Articular chondrocyte of knee joint (primary cell): ENCODE results near the gene PHACTR1. TPM values are rescaled to one million over a fixed set of nuclear protein-coding genes. Genes with fewer than 3 reads are reported as not detected.

Source experiments
- small RNA-seq: library from RNA; depleted of rRNA; stranded (forward); fragments of <200 nt; gene quantifications from one replicate; pipeline ENCODE3, GENCODE V24; 2012
- total RNA-seq: library from RNA; depleted of rRNA; stranded (reverse); fragments of >200 nt; gene quantifications from 2 replicates; pipeline ENCODE4 v1.2.3, GENCODE V29; 2012

Gene PHACTR1
- 6.0 and 12.2 TPM in 2 replicates for total RNA-seq

GRCh38 chr6:12716298-12716916, at the start of gene PHACTR1:
Gene PHACTR1 (plus strand): TSS chr6:12716767.

DNA sequence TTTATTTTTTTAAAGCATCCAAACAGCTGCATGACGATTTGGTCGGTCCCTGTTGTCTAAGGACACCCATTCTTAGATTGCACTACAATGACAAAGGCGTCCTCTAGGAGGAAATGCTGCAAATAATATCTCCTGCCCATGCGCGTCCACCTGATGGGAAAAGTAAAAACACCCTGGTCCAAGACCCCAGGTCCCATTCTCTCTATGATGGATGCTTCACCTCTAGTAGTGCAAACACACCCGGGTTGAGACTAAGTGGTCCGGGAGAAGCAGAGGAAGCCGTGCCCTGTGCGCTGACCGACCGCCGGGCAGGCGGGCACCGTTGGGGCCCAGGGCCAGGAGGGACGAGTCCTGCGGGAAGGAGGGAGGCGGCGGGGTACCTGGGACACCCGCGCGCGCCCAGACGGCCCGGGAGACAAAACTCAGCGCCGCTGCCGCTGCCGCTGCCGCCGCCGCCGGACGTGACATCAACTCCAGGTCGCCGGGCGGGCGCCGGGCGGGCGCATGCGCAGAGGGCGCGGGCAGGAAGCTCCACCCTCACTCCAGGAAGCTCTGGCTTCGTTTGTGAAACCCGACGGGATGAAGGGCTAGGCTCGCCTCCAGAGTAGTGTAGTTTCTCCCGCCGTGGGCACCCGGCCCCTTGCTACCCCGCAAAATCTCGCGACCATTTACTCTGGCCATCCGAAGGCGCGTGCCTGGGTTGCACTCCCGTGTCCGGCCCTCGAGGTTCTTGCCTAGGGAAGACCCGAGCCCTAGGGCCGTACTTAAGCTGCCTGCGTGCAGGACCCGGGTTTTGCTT, 611.7 kb downstream of the PHACTR1 start, which contains the start of gene TBC1D7:
TBC1D7 (minus strand) TSS at position 462 of the 799 bp plus-strand sequence. CDS start 1,639 bp downstream, outside the sequence.

Small RNAs within 50 kb of the gene (small RNA-seq; reads per million reads assigned to genes)
- gene RNU1-11P: 7.6 reads per million, percentile 93 among the genes with 10 or more reads in this experiment
